ENCODE data around the gene IRGM. TPM values are rescaled to one million over a fixed set of nuclear protein-coding genes. Genes with fewer than 3 reads are reported as not detected.
"Not testable (repeated sequence)": the region's sequence is repeated elsewhere in the genome, so short reads cannot be mapped to it uniquely, and the experiment has no call there.

Gene IRGM
- total RNA-seq, 1 experiment from 2014 or later, result not detected

DNA sequence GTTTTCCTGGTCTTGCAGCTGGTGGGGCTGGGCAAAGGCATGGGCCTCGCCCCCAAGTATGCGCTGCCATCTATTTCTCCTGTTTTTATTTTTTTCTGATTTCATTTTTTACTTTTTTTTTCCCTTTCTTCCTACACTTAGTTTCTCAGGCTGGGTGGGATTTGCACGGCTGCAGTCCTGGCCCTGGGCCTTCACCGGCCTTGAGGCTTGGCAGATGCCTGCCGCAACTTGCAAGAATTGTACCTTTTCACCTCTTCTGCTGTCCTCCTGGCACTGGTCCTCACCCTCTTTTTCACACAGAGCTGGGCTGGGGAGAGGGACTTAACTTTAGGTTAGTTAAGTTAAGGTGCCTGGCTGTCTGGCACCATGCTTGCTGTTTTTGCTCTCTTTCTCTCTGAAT is 10.3 kb upstream of the IRGM start:
- Mint-ChIP-seq H3K27me3 (ENCODE audit: insufficient read depth, unreplicated experiment) (peaks cover 9% of the 10 kb centered on the region), H3K9me3 (ENCODE audit: unreplicated experiment) (peaks cover 2% of the 10 kb centered on the region), H3K36me3 (ENCODE audit: insufficient read depth, unreplicated experiment) (no peaks in the 10 kb centered on the region), H3K4me3 (ENCODE audit: unreplicated experiment) (no peak overlapping the region), H3K4me1 (ENCODE audit: insufficient read depth, unreplicated experiment) (peaks cover 5% of the 10 kb centered on the region), H3K27ac (ENCODE audit: low read depth, unreplicated experiment) (no peak overlapping the region)
- no TSS peak for BruUV-seq (replicated peaks)
- ChIA-PET CTCF (interaction anchor here (0.7 kb wide), 1 partner anchor 278 kb away, joined by 3 read pairs; no protein-coding TSS in a partner anchor), POLR2A (interaction anchor here (0.9 kb wide), 1 partner anchor 27 kb away, joined by 3 read pairs; no protein-coding TSS in a partner anchor)
- no peak for DNase-seq (ENCODE audit: unreplicated experiment)
- TF ChIP-seq, protein P1, sequence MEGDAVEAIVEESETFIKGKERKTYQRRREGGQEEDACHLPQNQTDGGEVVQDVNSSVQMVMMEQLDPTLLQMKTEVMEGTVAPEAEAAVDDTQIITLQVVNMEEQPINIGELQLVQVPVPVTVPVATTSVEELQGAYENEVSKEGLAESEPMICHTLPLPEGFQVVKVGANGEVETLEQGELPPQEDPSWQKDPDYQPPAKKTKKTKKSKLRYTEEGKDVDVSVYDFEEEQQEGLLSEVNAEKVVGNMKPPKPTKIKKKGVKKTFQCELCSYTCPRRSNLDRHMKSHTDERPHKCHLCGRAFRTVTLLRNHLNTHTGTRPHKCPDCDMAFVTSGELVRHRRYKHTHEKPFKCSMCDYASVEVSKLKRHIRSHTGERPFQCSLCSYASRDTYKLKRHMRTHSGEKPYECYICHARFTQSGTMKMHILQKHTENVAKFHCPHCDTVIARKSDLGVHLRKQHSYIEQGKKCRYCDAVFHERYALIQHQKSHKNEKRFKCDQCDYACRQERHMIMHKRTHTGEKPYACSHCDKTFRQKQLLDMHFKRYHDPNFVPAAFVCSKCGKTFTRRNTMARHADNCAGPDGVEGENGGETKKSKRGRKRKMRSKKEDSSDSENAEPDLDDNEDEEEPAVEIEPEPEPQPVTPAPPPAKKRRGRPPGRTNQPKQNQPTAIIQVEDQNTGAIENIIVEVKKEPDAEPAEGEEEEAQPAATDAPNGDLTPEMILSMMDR (IDR thresholded peaks at IDR 0.05; ENCODE audit: unreplicated experiment), result no peak
- intact Hi-C loops (cut with micrococcal nuclease), result no loop called here

DNA sequence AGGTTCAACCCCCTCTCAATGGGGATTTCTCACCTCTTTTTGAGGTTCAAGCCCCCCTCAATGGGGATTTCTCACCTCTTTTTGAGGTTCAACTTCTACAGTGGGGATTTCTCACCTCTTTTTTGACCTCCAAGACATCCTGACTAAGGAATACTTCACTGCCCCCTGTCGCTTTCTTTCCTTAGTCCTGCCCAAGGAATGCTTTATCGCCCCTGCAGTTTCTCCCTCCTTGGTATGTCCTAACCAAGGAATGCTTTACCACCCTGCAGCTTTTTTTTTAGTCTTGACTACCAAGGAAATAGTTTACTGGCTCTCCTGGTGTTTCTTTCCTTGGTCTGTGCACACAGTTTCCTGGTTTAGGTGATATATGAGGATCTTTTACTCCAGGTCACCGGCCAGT is 9.6 kb upstream of the IRGM start:
- Mint-ChIP-seq H3K27ac (ENCODE audit: low read depth, unreplicated experiment) (no peak overlapping the region), H3K4me3 (ENCODE audit: unreplicated experiment) (no peak overlapping the region), H3K27me3 (ENCODE audit: insufficient read depth, unreplicated experiment) (peaks cover 15% of the 10 kb centered on the region), H3K9me3 (ENCODE audit: unreplicated experiment) (no peaks in the 10 kb centered on the region), H3K36me3 (ENCODE audit: insufficient read depth, unreplicated experiment) (no peaks in the 10 kb centered on the region), H3K4me1 (ENCODE audit: insufficient read depth, unreplicated experiment) (peaks cover 5% of the 10 kb centered on the region)
- DNase-seq (ENCODE audit: unreplicated experiment), result no peak
- no TSS peak for BruUV-seq (replicated peaks)
- TF ChIP-seq, protein P1 (IDR thresholded peaks at IDR 0.05; ENCODE audit: unreplicated experiment), result no peak
- ChIA-PET POLR2A (interaction anchor here (0.6 to 0.7 kb wide), 2 partner anchors 11 to 277 kb away, joined by 3 read pairs; no protein-coding TSS in a partner anchor), CTCF (interaction anchor here (0.6 to 0.7 kb wide), 2 partner anchors 166 to 277 kb away, joined by 3 read pairs; no protein-coding TSS in a partner anchor)
- intact Hi-C loops (cut with micrococcal nuclease), result no loop called here

DNA sequence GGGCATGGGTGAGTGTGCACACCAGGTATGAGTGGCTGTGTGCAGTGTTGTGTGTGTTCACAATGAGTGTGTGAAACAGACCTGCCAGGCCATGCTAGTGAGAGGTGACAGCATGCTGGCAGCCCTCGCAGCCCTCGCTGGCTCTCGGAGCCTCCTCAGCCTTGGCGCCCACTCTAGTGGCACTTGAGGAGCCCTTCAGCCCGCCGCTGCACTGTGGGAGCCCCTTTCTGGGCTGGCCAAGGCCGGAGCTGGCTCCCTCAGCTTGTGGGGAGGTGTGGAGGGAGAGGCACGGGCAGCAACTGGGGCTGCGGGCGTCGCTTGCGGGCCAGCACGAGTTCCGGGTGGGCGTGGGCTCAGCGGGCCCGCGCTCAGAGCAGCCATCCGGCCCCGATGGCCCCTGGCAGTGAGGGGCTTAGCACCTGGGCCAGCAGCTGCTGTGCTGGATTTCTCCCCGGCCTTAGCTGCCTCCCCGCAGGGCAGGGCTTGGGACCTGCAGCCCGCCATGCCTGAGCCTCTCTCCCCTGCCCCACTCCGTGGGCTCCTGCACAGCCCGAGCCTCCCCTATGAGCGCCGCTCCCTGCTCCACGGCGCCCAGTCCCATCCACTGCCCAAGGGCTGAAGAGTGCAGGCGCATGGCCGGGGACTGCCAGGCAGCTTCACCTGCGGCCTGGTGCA is 999 bp upstream of the IRGM start:
- CTCF ChIA-PET, result interaction anchor here (0.8 to 4.9 kb wide), 23 partner anchors 18 to 393 kb away, joined by 3 to 99 read pairs (median 5); partner anchors contain the start of genes RBM22 and SMIM3
- not testable (repeated sequence) for H3K4me3 Mint-ChIP-seq (ENCODE audit: unreplicated experiment)

DNA sequence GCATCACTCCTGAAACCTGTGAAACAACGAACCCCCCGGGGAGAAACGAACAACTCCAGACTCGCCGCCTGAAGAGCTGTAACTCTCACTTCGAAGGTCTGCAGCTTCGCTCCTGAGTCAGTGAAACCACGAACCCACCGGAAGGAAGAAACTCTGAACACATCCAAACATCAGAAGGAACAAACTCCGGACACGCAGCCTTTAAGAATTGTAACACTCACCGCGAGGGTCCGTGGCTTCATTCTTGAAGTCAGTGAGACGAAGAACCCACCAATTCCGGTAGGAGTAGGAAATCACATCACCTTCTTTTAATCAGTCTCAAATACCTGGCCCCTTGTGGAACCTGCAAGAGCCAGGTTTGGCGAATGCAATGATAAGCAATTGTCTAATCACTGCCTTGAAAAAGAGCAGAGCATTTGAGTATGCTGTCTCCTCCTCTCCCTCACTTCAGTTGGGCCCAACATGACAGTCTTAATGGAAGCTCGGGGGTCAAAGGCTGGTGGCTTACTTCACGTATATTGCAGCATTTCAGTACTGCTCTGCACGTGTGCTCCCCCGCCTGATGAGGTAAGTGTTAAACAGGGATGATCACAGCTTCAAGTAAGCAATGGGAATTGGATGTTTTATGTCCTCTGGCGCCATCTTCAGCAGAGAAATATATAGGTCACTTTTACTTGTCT is 473 bp downstream of the IRGM start:
- Mint-ChIP-seq H3K4me1 (ENCODE audit: insufficient read depth, unreplicated experiment) (no peaks in the 10 kb centered on the region), H3K36me3 (ENCODE audit: insufficient read depth, unreplicated experiment) (no peaks in the 10 kb centered on the region), H3K27me3 (ENCODE audit: insufficient read depth, unreplicated experiment) (no peaks in the 10 kb centered on the region), H3K27ac (ENCODE audit: low read depth, unreplicated experiment) (no peak overlapping the region), H3K9me3 (ENCODE audit: unreplicated experiment) (no peaks in the 10 kb centered on the region), H3K4me3 (ENCODE audit: unreplicated experiment) (no peak overlapping the region)
- TF ChIP-seq, protein P1 (IDR thresholded peaks at IDR 0.05; ENCODE audit: unreplicated experiment), result peak; percentile 85
- ChIA-PET CTCF (interaction anchor here (0.6 to 4.9 kb wide), 66 partner anchors 8 to 1249 kb away, joined by 3 to 99 read pairs (median 4); partner anchors contain the start of genes MYOZ3, RBM22, RPS14 and SMIM3), POLR2A (interaction anchor here (0.6 to 3.3 kb wide), 12 partner anchors 45 to 356 kb away, joined by 3 to 26 read pairs (median 4); partner anchors contain the start of genes DCTN4, RBM22 and SMIM3)
- no TSS peak for BruUV-seq (replicated peaks)
- DNase-seq (ENCODE audit: unreplicated experiment), result peak; percentile 92
- intact Hi-C loops (cut with micrococcal nuclease), result loop anchor here (1.0 to 10.0 kb wide), 8 partner anchors 45 to 387 kb away; no protein-coding TSS in a partner anchor

More for the DNA sequence above, 999 bp upstream of the IRGM start:
- not testable (repeated sequence) for DNase-seq (ENCODE audit: unreplicated experiment); BruUV-seq (replicated peaks); H3K27ac Mint-ChIP-seq (ENCODE audit: low read depth, unreplicated experiment); H3K9me3 Mint-ChIP-seq (ENCODE audit: unreplicated experiment); H3K4me1 Mint-ChIP-seq (ENCODE audit: insufficient read depth, unreplicated experiment); H3K36me3 Mint-ChIP-seq (ENCODE audit: insufficient read depth, unreplicated experiment)
- POLR2A ChIA-PET, result interaction anchor here (0.9 to 3.3 kb wide), 6 partner anchors 13 to 285 kb away, joined by 3 to 26 read pairs (median 4); partner anchors contain the start of gene DCTN4
- peaks cover 13% of the 10 kb centered on the region for H3K27me3 Mint-ChIP-seq (ENCODE audit: insufficient read depth, unreplicated experiment)
- intact Hi-C loops (cut with micrococcal nuclease), result loop anchor here (10.0 kb wide), 1 partner anchor 319 kb away; no protein-coding TSS in a partner anchor

Data from MCF 10A (cell line).